ENCODE results near the gene KRTAP20-2.

GRCh38 chr21:30642564-30642963 lies 7.6 kb downstream of the KRTAP20-2 start, which contains the start of gene KRTAP20-3:
- TF ChIP-seq, protein P1, sequence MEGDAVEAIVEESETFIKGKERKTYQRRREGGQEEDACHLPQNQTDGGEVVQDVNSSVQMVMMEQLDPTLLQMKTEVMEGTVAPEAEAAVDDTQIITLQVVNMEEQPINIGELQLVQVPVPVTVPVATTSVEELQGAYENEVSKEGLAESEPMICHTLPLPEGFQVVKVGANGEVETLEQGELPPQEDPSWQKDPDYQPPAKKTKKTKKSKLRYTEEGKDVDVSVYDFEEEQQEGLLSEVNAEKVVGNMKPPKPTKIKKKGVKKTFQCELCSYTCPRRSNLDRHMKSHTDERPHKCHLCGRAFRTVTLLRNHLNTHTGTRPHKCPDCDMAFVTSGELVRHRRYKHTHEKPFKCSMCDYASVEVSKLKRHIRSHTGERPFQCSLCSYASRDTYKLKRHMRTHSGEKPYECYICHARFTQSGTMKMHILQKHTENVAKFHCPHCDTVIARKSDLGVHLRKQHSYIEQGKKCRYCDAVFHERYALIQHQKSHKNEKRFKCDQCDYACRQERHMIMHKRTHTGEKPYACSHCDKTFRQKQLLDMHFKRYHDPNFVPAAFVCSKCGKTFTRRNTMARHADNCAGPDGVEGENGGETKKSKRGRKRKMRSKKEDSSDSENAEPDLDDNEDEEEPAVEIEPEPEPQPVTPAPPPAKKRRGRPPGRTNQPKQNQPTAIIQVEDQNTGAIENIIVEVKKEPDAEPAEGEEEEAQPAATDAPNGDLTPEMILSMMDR (IDR thresholded peaks at IDR 0.05) = no peak
- TF ChIP-seq POLR2AphosphoS5 (IDR thresholded peaks at IDR 0.05) = no peak
- TF ChIP-seq EP300 (IDR thresholded peaks at IDR 0.05; ENCODE audit: low read depth) = no peak
